Body of pancreas (tissue), 4 donors: ENCODE measurements around the gene CARD11.

Source experiments
- POLR2A ChIP-seq, 3 donors: fragments of 450-650 bp; IDR thresholded peaks; one replicate each; pipeline ENCODE4 v1.6.1; 2016; ENCODE audit warnings: antibody characterized with exemption in 3 of 3, mild to moderate bottlenecking in 2 of 3
- TF ChIP-seq, protein P1 (sequence below), 7 experiments: fragments of 450-650 bp in 4 of 7; fragments of 200-600 bp in 3 of 7; sonication (generic) in 3 of 7; IDR thresholded peaks; one replicate each; pipeline ENCODE4 v1.5.1; 2016 to 2019; ENCODE audit warnings: antibody characterized with exemption in 7 of 7

DNA sequence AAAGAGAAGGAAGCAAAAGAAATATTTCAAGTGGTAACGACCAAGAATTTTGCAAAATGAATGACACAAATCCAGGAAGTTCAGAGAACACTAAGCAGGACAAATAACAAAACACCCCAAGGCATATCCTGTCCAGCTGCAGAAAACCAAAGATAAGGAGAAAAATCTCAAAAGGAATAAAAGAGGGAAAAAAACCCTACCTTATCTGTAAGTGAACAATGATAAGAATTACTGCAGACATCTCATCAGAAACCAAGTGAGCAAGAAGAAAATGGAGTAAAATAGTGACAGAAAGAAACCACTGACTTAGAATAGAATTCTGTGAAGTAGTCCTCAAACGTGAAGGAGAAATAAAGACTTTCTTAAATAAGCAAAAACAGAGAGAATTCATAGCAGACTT is 21.8 kb downstream of the CARD11 start:
- TF ChIP-seq, protein P1, sequence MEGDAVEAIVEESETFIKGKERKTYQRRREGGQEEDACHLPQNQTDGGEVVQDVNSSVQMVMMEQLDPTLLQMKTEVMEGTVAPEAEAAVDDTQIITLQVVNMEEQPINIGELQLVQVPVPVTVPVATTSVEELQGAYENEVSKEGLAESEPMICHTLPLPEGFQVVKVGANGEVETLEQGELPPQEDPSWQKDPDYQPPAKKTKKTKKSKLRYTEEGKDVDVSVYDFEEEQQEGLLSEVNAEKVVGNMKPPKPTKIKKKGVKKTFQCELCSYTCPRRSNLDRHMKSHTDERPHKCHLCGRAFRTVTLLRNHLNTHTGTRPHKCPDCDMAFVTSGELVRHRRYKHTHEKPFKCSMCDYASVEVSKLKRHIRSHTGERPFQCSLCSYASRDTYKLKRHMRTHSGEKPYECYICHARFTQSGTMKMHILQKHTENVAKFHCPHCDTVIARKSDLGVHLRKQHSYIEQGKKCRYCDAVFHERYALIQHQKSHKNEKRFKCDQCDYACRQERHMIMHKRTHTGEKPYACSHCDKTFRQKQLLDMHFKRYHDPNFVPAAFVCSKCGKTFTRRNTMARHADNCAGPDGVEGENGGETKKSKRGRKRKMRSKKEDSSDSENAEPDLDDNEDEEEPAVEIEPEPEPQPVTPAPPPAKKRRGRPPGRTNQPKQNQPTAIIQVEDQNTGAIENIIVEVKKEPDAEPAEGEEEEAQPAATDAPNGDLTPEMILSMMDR (IDR thresholded peaks at IDR 0.05) = no peak
- TF ChIP-seq POLR2A (IDR thresholded peaks at IDR 0.05) = no peak
